Adrenal gland (tissue), 5 donors: ENCODE data around the gene USP17L27.
"Not testable (repeated sequence)": the region's sequence is repeated elsewhere in the genome, so short reads cannot be mapped to it uniquely, and the experiment has no call there.

Experiments used
- POLR2A ChIP-seq, 2 donors: fragments of 450-650 bp; IDR thresholded peaks; one replicate each; pipeline ENCODE4 v1.6.1; 2017; ENCODE audit warnings: antibody characterized with exemption in 2 of 2, mild to moderate bottlenecking in 2 of 2, moderate library complexity in 1 of 2
- TF ChIP-seq, protein P1 (sequence below), 6 experiments: fragments of 450-650 bp in 4 of 6; fragments of 200-600 bp in 2 of 6; sonication (generic) in 1 of 6; IDR thresholded peaks; 1 replicate in 5 of 6; 2 replicates in 1 of 6; pipeline versions ENCODE4 v1.5.1 to v1.8.0; 2016 to 2021; ENCODE audit warnings: antibody characterized with exemption in 6 of 6, mild to moderate bottlenecking in 2 of 6, moderate library complexity in 1 of 6
- donor health status: DM: no; HTN: no; CAD: no.

DNA sequence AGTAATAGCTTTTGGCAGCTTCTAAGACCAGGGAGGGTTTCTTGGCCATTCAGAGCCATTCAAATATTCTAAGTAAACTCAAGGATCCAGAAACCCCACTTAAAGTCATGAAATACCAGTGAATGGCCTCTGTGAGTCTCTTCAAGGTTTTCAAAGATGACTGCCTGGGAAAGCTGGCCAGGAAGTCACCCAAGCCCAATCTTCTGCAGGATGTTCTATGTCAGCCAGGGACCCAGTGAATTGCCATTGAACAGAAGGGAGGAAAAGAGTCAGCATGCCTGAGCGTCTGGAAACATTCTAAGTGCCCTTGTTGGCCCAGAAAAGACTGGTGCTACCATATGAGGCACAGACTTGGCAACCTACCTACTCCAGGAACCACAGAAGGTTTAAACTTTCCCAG is 35.9 kb downstream of the USP17L27 start:
- TF ChIP-seq, protein P1, sequence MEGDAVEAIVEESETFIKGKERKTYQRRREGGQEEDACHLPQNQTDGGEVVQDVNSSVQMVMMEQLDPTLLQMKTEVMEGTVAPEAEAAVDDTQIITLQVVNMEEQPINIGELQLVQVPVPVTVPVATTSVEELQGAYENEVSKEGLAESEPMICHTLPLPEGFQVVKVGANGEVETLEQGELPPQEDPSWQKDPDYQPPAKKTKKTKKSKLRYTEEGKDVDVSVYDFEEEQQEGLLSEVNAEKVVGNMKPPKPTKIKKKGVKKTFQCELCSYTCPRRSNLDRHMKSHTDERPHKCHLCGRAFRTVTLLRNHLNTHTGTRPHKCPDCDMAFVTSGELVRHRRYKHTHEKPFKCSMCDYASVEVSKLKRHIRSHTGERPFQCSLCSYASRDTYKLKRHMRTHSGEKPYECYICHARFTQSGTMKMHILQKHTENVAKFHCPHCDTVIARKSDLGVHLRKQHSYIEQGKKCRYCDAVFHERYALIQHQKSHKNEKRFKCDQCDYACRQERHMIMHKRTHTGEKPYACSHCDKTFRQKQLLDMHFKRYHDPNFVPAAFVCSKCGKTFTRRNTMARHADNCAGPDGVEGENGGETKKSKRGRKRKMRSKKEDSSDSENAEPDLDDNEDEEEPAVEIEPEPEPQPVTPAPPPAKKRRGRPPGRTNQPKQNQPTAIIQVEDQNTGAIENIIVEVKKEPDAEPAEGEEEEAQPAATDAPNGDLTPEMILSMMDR (IDR thresholded peaks at IDR 0.05), result not testable (repeated sequence)
- not testable (repeated sequence) for TF ChIP-seq POLR2A (IDR thresholded peaks at IDR 0.05)
